Activated CD4-positive, alpha-beta T cell treated with anti-CD3 and anti-CD28 coated beads, Interleukin-2, amount 50 U/mL, for 16 hours (primary cell): Measurements from ENCODE around the gene SMOC2.
"Not testable (repeated sequence)": the region's sequence is repeated elsewhere in the genome, so short reads cannot be mapped to it uniquely, and the experiment has no call there.

Experiments used
- DNase-seq: peaks from one replicate; pipeline ENCODE4 v3.0.0-alpha.2; 2020

The SMOC2 gene

DNA sequence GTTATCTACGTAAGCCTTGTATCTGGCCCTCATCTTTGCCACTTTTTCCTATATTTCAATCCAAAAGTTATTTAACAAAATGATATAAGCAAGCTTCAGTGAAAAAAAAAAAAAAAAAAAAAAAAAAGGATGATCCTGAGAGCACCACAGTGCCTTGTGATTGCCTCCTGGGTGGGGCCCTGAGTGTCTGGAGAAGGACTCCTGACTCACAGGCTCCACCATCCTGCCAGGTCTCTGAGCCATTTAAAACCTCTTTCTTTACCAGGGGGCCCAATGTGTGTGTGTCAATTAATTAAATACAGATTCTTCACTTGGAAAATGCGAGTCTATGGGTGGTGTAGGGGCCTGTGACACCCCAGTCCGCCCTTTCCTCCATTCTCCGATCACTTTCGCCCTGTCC lies 105.2 kb downstream of the SMOC2 start:
- no peak for DNase-seq

DNA sequence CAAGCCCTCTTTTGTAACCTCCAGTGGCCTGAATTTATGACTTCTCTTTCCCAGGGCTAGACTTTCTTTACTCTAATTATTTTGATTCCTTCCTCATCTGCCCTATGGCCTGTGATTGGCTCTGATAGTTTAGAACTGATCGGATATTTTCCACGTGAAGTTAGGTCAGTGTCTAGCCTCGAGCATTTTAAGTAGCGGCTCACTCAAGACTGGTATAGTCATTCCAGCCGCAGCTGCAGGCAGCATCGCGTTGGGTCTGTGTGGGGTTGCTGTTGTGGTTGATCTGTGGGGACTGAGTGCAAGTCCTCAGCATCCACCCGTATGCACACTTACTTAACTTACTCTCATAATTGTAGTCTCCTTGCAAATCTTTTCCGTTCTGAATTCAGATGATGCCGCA lies 105.7 kb downstream of the SMOC2 start:
- DNase-seq, result no peak

DNA sequence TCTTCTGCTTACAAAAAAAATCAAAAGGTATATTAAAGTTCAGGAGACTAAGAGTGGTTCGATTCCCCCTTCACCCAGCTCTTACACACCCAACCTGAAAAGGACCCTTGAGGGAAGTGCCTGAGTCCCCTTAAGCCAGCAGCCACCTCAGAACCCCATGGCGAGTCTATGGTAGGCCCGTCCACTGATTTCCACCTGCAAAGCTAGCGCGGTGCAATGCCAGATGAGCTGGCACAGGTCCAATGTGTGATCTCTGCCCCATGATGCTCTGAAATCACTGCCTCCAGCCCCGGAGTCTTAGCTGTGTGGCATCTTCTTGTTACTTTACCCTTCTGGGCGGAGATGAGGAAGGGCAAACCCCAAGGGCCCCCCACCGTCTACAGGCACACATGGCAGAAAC lies 109.3 kb downstream of the SMOC2 start:
- no peak for DNase-seq

DNA sequence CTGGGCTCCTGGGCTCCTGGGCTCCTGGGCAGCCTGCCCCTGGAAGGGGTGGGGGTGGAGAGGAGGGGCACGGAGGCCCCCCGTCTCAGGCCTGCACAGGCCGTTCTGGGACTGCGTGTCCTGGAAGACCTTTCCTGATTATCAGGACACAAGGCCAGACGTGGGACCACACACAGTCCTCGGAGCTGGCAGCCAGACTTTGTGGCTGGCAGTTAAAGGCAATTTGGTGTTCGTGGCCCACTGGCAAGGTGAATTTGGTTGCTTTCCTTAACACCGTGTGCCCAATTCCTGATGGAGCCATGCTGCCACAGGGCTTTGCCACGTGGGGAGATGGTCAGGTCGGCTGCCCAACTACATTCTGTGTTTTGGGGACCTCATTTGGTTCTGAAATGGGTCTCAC lies 113.5 kb downstream of the SMOC2 start:
- no peak for DNase-seq

DNA sequence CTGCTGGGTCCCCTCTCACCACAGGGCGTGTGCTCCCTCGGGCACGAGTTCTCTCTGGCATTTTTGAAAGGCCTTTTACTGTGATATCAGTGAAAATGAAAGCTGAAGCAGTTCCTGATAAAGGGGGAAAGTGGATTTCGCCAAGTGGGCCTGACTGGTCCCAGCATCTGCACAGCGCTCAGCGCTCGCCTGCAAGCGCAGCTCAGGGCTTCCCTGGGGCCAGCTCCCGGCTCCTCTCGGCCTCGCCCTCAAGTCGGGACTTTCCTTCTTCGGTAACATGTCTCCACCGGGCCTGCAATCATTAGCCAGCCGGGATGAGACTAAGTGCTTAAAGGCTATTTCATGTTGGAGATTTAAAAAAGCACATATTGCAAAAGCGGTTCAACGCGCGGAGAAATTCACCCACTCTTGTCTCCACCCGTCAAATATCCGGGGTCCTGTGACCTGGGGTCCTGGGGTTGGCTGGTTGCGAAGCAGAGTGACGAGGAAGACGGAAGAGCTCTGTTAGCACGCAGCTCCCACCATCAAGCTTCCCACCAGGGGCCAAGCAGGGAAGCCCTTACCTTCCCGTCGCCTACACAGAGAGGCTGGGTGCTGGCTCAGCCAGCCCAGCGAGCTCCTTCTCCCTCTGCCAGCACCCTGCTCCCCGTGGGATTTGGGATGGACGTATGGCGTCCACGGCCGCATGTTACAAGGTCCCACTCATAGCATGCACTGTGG lies 114.1 kb downstream of the SMOC2 start:
- DNase-seq, result no peak

DNA sequence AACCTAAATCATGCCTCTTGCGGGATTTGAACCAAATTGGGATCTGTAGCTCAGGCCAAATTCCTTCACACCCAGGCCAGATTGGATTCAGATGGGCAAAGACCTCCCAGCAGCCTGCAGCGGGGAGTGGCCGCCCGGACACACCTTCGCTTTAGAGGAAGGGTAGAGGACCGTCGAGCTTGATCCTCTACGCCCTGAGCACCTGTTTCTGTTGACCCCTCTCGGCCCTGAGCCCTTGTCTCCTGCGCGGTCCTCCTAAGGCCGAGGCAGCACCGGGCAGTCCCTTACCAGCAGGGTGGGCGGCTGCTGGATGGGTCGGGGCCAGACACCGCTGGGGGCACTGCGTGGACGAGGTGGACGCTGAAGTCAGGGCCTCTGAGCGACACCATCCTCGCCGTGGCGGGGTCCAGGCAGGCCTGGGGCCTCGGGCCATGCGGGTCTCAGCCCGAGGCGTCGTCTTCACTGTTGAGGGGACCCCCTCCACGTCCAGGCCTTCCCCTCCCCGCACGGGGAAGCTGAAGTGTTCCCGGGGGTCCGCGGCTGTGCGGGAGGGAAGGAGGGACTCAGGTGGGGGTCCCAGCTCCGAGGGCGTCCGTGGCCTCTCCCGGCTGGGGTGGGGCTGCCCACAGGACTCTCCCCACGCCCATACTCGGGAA lies 114.8 kb downstream of the SMOC2 start:
- no peak for DNase-seq

DNA sequence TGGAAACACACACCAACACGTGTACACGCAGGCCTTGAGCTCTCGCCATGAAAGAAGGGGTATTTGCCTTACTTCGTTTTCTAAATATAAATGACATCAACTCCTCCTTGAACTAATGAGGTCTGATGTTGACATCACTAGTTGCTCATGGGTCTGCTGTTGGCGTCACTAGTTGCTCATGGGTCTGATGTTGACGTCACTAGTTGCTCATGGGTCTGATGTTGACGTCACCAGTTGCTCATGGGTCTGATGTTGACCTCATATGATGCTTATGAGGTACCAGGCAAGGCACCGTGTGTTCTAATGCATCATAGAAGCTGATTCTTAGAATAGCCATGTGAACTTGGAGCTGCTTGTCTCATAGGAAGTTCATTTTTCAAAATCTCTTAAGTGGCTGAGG lies 116.5 kb downstream of the SMOC2 start:
- no peak for DNase-seq

DNA sequence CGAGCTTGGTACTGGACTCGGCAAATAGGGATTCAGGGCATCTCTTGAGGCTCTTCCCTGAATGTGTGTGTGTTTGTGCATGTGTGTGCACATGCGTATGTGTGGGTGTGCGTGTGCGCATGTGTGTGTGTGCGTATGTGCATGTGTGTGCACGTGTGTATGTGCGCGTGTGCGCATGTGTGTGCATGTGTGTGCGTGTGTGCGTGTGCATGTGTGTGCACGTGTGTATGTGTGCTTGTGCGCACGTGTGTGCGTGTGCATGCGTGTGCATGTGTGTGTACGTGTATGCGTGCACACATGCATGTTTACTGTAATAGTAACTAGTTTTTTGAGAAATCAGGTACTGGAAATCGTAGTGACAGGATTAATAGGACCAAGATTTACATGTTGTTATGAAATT lies 117.7 kb downstream of the SMOC2 start:
- no peak for DNase-seq

DNA sequence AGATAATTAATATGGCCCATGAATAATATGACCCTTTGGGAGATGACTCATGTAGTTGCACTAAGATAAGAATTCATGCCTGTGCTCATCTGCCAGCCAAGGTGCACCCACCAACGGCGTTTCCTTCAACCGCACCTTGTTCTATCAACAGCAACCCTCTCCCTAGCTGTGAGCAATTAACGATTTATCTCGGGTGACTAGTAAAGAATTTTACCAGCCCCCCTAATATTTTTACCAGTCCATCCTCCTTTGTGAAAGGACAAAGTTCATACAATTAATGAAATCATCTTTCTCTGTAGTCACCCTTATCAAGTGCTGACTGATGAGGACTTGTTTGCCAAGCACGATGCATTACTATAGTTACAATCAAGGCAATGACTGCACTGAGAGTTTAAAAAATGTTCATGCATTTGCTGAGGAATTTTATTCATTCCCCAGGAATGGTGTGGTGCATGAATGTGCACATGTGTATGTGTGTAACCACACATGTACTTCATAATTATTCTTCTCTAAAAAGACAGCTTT lies 118.7 kb downstream of the SMOC2 start:
- no peak for DNase-seq

DNA sequence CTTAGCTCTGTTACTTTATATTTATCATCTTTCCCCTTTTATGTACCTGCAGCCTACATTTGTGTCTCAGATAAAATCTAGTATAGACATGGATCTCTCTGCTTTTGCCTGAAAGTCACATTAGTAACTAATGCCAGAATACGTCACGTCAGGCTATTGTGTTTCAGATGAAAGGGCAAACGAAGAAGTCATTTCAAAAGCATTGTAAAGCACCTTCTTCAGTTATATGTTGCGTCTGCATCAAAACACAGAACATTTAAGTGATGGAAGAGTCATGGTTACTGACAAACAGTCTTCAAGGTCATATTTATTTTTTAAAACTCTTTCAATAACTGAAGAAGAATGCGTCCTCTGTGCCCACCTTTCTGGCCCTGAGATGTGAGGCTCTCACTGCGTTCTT lies 119.1 kb downstream of the SMOC2 start:
- no peak for DNase-seq

DNA sequence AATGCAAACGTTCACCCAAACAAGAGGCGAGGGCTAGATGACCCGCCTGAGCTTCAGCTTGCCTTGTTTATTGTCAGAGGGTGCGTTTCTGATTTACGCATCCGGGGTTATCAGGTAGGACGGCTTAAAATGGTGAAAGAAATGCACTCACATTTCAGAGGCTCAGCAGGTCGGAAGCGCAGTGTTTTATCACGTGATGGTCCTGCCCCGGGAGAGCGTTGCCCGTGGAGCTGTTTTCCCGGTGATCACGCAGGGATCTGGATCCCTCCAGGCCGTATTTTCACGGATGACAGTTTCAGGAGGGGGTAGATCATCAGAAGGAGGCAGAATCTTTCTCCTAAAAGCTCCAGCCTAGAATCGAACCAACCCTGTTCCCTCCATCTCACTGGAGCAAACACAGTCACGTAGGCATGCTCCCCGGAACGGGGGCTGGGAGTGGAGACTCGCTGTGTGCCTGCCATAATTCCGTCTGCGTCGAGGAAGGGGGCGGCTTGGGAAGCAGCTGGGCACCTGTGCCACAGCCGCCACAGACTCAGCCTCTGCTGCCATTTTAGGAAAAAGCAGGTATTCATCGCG lies 121.7 kb downstream of the SMOC2 start:
- DNase-seq, result no peak

DNA sequence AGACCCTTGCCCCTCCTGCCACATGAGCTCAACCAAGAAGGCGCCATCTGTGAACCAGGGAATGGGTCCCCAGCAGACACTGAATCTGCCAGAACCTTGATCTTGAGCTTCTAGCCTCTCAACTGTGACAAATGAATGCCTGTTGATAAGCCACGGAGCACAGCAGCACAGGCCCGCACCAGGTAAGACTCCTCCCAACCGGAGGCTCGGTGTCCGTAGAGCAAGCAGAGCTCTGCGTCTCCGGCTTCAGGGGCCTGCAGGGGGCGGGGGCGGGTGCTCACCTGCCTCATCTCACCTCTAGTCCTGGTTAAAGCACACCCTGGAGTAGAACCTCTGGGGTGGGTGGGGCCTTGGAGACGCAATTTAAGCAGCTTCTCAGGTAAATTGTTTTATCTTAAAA lies 122.7 kb downstream of the SMOC2 start:
- no peak for DNase-seq

DNA sequence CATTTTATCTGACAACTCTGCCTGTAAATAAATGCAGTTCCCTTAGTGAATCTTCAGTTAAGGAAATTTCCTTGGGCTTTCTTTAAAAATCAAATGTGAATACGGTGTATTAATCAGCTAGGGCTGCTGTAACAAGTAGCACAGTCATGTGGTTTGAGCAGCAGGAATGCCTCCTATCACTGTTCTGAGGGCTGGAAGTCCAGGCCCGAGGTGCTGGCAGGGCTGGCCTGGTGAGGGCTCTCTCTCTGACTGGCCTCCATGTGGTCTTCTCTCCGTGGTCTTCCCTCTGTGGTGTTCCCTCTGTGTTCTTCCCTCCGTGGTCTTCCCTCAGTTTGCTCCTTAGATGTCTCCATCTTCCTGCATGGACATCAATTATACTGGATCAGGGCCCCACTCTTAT lies 124.1 kb downstream of the SMOC2 start:
- no peak for DNase-seq

DNA sequence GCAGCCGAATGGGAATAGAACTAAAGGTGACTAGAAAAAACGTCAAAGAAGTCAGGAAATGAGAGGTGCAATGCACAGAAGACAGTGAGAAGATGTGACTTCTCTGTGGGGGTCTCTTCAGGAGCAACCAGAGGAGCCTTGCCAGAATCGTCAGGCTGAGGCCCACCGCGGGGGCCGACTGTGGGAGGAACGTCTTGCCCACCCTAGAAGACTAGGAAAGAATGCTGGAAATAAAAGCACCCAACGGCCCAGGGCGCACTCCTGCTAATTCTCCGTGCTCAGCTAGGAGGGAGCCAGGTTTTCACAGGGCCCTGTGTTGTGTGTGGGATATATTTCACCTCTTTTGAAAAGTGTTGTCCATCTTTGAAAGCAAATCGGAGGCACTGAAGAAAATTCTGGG lies 129.2 kb downstream of the SMOC2 start:
- no peak for DNase-seq

DNA sequence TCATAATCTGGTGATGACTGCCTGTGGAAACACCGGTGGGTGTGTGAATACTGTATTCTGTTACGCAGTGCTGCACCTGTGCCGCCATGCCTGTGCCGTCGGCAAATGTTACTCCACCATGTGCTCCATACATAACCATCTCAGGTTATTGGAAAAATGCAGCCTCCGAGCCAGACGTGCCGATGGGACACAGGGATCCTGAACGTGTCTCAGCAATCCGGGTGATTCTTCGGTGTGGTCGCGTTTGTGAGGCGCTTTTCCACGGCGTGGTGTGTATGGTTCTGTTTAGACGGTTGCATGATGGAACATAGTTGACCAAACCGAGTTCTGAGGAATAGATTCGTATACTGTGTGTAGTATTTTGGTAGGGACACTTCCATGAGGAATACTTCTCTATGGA lies 130.3 kb downstream of the SMOC2 start:
- DNase-seq, result no peak

DNA sequence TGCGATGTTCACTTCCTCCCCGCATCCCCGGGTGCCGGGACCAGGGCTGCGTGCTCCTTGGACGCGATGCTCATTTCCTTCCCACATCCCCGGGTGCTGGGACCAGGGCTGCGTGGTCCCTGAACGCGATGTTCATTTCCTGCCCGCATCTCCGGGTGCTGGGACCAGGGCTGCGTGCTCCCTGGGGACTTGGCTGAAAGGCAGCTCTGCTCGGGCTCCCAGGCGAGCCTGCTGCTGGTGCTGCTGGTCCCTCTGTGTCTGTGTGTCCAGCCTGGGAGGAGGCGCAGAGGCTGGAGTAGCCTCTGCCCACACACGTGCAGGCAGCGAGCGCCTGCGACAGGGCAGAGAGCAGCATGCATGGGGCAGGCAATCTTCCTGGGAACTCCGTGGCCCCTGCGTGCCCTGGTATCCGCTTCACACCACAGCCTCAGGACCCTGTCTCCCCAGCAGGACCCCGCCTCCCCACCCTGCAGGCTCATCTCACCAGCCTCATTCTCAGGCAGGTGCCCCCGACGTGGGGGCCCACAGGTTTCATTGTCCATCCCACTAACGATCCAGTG lies 132.4 kb downstream of the SMOC2 start:
- DNase-seq, result not testable (repeated sequence)

DNA sequence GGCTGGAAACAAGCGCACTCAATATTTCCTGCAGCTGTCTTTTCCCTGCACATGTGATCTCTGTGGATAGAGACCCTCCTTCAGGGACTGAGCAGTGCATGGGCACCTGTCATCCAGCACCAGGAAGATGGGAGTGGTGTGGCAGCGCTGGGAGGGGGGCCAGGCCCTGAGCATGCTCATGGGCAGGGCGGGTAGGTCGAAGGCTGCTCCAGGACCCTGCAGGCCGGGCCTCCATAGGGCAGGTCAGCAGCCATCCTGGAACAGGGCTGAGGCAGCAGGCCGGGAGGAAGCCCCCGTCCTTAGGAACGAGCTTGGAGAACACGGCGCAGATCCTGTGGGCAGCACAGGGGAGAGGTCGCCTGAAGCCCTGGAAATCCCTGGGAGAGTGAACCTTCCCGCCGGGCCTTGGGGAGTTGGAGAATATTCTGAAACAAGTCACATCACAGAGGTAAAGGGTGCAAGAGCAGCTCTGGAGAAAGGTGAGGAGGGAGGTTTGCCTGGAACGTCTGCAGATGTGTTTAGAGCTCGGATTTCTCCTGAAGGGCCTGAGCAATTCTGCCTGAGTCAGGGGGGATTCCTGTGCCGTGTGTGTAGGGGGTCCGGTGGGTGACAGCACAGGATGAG lies 133.2 kb downstream of the SMOC2 start:
- DNase-seq, result no peak

DNA sequence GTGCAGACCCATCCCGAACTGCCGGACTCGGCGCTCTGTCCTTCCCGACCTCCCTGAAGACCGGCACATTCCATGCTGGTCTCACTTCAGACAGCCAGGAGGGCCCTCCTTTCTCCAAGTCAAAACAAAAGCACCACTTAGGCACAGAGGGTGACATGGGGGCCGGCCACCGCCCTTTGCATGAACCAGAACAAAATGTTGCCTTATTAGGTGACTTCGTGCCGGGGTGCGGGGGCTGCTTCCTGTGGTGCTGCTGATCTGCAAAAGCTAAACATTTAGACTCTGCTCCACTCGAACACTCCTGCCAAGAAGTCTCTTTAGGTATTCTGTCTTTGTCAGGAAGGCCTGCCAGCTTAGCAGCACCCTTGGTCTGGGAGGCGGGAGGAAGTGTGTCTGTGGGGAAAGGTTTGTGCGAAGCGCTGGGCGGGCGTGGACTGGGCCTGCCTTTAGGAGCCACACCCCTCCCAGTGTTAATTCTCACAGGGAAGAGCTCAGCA lies 133.8 kb downstream of the SMOC2 start:
- DNase-seq, result no peak

DNA sequence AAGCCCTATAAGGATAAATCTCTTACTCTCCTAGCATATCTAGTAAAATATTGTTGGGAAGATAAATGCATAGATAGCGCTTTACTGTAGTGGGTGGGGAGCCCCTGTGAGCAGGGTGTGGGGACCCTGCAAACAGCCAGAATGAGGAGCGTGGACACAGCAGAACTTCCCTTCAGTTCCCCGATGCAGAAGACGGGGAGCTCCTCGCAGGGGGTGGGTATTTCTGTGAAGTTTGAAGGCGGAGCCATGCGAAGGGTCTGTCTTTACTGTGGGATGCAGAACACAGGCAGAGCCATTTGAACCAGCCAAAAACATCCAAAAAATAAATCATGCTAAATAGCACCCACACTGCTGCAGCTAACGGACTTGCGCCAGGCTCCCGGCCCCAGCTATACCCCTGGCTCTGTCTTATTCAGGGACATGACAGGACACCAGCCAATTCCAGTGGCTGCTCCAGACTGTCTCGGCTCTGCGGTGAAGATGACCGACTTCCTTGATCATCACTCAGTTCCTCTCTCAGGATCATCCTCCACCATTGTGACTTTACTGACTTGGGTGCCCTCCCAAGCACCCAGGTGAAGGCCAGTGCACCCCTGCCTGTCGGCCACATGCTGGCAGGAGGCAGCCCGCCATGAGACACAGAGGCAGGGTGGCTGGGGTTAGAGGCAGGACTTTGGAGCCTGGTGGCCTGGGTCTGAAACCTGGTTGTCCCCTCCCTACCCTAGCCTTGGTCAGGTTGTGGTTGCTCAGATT lies 134.5 kb downstream of the SMOC2 start:
- DNase-seq, result no peak

DNA sequence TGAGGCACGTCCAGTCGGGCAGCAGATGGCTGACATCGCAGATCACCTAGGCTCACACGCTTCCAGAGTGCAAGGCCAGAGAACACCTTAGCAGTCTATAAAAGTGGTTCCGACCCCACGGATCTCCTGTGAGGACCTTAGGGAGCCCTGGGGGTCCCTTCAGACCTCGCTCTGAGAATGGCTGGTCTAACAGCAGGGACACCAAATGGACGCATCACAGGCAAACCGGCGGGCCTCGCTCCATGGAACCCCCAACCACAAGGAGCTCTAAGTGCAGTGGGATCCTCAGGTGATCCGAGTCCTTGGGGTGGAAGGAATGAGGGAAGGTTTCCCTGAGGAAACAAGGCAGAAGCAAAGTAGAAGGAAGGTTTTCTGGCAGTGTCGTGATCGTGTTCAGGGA lies 135.4 kb downstream of the SMOC2 start:
- DNase-seq, result no peak

DNA sequence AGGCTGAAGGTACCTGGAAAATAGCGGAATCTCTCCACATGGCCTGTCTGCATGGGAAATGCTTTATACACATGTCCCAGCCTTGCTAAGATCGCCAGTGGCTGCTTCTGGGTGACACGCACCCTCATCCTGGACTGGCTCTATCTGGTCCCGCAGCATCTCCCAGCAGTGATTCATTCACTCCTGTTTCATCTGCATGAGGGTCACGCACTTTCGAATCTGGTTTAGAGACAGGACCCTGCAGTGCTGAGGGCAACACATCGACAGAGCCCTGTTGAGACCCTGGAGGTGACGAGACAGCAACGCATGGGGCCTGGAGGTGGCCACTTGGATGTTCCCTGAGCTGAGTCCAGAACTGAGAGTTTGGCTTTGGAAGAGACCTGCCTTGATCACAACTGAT lies 136.5 kb downstream of the SMOC2 start:
- no peak for DNase-seq

DNA sequence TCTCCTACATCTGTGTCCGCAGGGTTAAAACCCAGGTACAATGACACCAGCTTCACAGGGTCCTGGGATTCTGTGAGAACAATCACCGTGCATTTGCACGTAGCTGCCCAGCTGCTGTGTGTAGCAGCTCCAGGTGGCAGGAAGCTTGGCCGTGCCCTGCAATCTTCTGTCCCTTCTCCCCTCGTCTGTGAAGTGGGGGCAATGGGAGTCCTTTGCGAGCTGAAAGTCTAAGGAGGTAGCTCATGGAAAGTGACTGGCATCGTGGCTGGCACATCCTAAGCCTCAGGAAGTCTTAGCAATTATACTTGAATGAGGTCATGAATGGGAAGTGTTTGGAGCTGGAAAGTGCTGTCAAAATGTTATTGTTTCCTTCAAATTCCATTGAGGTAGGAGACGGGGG lies 137.1 kb downstream of the SMOC2 start:
- no peak for DNase-seq

DNA sequence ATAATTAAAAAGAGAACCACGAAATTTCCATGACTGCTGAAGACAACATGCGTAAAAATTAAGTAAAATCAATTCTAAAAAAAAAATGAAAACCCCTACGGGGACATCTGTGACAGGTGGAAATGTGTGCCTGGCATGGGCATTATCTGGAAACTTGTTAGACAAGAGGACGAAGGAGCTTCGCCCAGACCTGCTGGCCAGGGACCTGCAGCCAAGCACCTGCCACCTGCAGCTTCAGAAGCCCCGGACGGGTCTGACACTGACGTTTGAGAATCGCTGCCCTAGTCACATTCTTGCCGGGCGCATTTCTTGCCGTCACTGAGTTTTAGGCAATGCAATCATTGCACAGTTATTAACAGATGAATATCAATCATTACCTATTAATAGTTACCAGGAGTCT lies 140.3 kb downstream of the SMOC2 start:
- no peak for DNase-seq
